Hepatocyte (in vitro differentiated cells): Measurements from ENCODE around the gene ILDR2. TPM values are rescaled to one million over a fixed set of nuclear protein-coding genes. Genes with fewer than 3 reads are reported as not detected.

Source experiments
- DNase-seq: peaks from one replicate; pipeline ENCODE4 v3.0.0-alpha.2; 2016; ENCODE audit warnings: low spot score
- H2AFZ ChIP-seq: fragments of 200-600 bp; sonication (generic); 2 replicates; pipeline ENCODE4 v1.6.0; 2016; ENCODE audit warnings: antibody characterized with exemption, mild to moderate bottlenecking
- H3K27ac ChIP-seq: fragments of 200-600 bp; sonication (generic); 2 replicates; pipeline ENCODE4 v1.5.1; 2016; ENCODE audit warnings: mild to moderate bottlenecking
- H3K27me3 ChIP-seq: fragments of 200-600 bp; sonication (generic); 2 replicates; pipeline ENCODE4 v1.6.1; 2016
- H3K36me3 ChIP-seq: fragments of 200-600 bp; sonication (generic); replicated peaks from 2 replicates; pipeline ENCODE4 v1.5.1; 2016; ENCODE audit warnings: low read depth; ENCODE audit not compliant: insufficient read depth
- H3K4me1 ChIP-seq: fragments of 200-600 bp; sonication (generic); 2 replicates; pipeline ENCODE4 v1.5.1; 2016; ENCODE audit warnings: mild to moderate bottlenecking, moderate library complexity; ENCODE audit not compliant: insufficient read depth
- H3K4me2 ChIP-seq: fragments of 200-600 bp; sonication (generic); 2 replicates; pipeline ENCODE4 v1.6.0; 2016
- H3K4me3 ChIP-seq: fragments of 200-600 bp; sonication (generic); 2 replicates; pipeline ENCODE4 v1.5.1; 2016; ENCODE audit warnings: mild to moderate bottlenecking
- H3K79me2 ChIP-seq: fragments of 200-600 bp; sonication (generic); 2 replicates; pipeline ENCODE4 v1.6.0; 2017; ENCODE audit warnings: mild to moderate bottlenecking
- H3K9me2 ChIP-seq: fragments of 200-600 bp; sonication (generic); replicated peaks from 2 replicates; pipeline ENCODE4 v1.6.0; 2017; ENCODE audit warnings: mild to moderate bottlenecking; ENCODE audit not compliant: insufficient read depth
- H3K9me3 ChIP-seq: fragments of 200-600 bp; sonication (generic); 2 replicates; pipeline ENCODE4 v1.5.1; 2016; ENCODE audit warnings: low read depth, mild to moderate bottlenecking
- H4K20me1 ChIP-seq: fragments of 200-600 bp; sonication (generic); 2 replicates; pipeline ENCODE4 v1.6.0; 2016; ENCODE audit warnings: mild to moderate bottlenecking; ENCODE audit not compliant: insufficient read depth, poor library complexity, severe bottlenecking
- EZH2 ChIP-seq: fragments of 200-600 bp; sonication (generic); IDR thresholded peaks from 2 replicates; pipeline ENCODE4 v1.6.1; 2016; ENCODE audit warnings: antibody characterized with exemption, mild to moderate bottlenecking, borderline replicate concordance
- EZH2phosphoT487 ChIP-seq: fragments of 200-600 bp; sonication (generic); IDR thresholded peaks from one replicate; pipeline ENCODE4 v1.6.1; 2018; ENCODE audit warnings: antibody characterized with exemption, mild to moderate bottlenecking, low read depth, moderate library complexity; ENCODE audit not compliant: unreplicated experiment, severe bottlenecking
- WGBS: methylation state at CpG from one replicate; pipeline ENCODE4 v1.1.6; 2016; ENCODE audit warnings: low lambda C conversion rate; ENCODE audit errors: missing lambda C conversion rate; 5-methylcytosine and 5-hydroxymethylcytosine counted together
- polyA plus RNA-seq: library from polyadenylated mRNA; unstranded; fragments of >200 nt; fragmentation: Nextera tagmentation; extraction: Ambion mirVana; gene quantifications from 2 replicates; pipeline ENCODE4 v1.2.1, GENCODE V29; 2016
- total RNA-seq: library from RNA; depleted of rRNA; stranded (reverse); fragments of >200 nt; gene quantifications from 2 replicates; pipeline ENCODE4 v1.2.3, GENCODE V29; 2014
- TF ChIP-seq, protein P1 (sequence below): fragments of 200-600 bp; sonication (generic); IDR thresholded peaks from 2 replicates; pipeline ENCODE4 v1.5.1; 2016; ENCODE audit warnings: antibody characterized with exemption, mild to moderate bottlenecking; ENCODE audit not compliant: poor library complexity

ILDR2 gene
- total and polyA plus RNA-seq, 2 experiments from 2014 or later = 1.6 to 3.4 TPM

DNA sequence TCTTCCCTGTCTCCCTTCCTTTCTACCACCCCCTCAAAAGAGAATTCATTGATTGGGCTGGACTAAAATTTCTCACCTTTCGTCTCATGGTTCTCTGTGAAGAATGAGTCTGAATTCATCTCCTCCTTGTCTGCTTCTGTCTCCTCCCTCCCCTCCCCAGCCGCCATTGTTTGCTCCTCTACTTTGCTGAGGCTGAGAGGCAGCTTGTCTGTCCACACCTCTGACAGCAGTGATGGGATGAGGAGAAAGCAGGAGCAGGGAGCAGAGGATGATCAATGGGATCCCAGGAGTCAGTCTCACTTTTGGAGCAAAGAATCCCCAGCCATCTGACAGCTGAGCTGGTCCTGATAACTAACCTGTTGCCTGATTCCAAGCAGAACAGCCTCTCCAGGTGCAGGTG is 2.5 kb downstream of the ILDR2 start:
- H3K27me3 ChIP-seq = peaks cover 78% of the 10 kb centered on the region
- WGBS = 46% methylated on average over 2 of the region's 2 CpGs

DNA sequence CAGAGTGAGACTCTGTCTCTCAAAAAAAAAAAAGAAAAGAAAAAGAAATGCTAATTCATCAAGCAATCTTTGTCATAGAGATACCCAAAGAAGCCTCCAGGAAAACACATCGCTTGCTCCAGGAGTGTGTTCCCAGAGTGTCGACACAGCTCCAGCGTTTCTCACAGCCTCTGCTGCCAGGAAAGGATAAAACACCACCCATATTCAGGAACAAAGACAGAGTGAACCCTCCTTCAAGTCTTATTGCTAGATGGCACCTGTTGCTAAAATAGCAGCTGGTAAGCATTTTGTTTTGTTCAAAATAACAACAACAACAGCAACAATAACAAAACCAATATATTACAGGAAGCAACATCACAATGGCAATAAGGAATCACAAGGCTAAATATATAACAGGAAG is 3.1 kb downstream of the ILDR2 start:
- Histone ChIP-seq H3K4me1 (peaks cover 4% of the 10 kb centered on the region), H2AFZ (no peak overlapping the region), H3K9me3 (no peaks in the 10 kb centered on the region), H3K4me3 (no peak overlapping the region), H3K4me2 (no peak overlapping the region), H3K27ac (no peak overlapping the region), H3K9me2 (no peaks in the 10 kb centered on the region), H3K36me3 (no peaks in the 10 kb centered on the region), H3K79me2 (no peaks in the 10 kb centered on the region), H4K20me1 (no peaks in the 10 kb centered on the region), H3K27me3 (peaks cover 76% of the 10 kb centered on the region)
- TF ChIP-seq EZH2 (no peak), EZH2phosphoT487 (no peak)
- TF ChIP-seq, protein P1, sequence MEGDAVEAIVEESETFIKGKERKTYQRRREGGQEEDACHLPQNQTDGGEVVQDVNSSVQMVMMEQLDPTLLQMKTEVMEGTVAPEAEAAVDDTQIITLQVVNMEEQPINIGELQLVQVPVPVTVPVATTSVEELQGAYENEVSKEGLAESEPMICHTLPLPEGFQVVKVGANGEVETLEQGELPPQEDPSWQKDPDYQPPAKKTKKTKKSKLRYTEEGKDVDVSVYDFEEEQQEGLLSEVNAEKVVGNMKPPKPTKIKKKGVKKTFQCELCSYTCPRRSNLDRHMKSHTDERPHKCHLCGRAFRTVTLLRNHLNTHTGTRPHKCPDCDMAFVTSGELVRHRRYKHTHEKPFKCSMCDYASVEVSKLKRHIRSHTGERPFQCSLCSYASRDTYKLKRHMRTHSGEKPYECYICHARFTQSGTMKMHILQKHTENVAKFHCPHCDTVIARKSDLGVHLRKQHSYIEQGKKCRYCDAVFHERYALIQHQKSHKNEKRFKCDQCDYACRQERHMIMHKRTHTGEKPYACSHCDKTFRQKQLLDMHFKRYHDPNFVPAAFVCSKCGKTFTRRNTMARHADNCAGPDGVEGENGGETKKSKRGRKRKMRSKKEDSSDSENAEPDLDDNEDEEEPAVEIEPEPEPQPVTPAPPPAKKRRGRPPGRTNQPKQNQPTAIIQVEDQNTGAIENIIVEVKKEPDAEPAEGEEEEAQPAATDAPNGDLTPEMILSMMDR = no peak
- no peak for DNase-seq
- 75% methylated on average over 3 of the region's 3 CpGs for WGBS

More for the DNA sequence above, 2.5 kb downstream of the ILDR2 start:
- no peak for DNase-seq
- Histone ChIP-seq H3K4me2 (no peak overlapping the region), H2AFZ (no peak overlapping the region), H3K27ac (no peak overlapping the region), H3K36me3 (no peaks in the 10 kb centered on the region), H3K9me3 (no peaks in the 10 kb centered on the region), H3K4me3 (no peak overlapping the region), H4K20me1 (no peaks in the 10 kb centered on the region), H3K9me2 (no peaks in the 10 kb centered on the region), H3K79me2 (no peaks in the 10 kb centered on the region), H3K4me1 (peaks cover 4% of the 10 kb centered on the region)
- no peak for TF ChIP-seq EZH2phosphoT487
- TF ChIP-seq, protein P1 = no peak
- no peak for TF ChIP-seq EZH2

DNA sequence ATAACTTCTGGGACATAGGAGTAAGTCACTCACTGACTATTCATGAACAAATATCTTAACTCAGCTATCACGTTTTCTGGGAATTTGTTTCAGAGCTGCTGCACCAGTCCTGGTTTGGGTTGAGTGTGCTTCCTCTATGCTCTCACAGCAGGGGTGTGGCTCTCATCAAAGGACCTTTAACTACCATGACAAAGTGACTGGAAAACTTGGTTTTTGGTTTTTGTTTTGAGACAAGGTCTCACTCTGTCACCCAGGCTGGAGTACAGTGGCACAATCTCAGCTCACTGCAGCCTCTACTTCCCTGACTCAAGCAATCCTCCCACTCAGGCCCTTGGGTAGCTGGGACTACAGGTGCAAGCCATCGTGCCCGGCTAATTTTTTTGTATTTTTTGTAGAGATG is 4.1 kb downstream of the ILDR2 start:
- TF ChIP-seq EZH2phosphoT487 (no peak), EZH2 (no peak)
- TF ChIP-seq, protein P1 = no peak
- no peaks in the 10 kb centered on the region for H3K9me3 ChIP-seq
- 84% methylated on average over 3 of the region's 3 CpGs for WGBS
- peaks cover 75% of the 10 kb centered on the region for H3K27me3 ChIP-seq
- DNase-seq = no peak
- peaks cover 4% of the 10 kb centered on the region for H3K4me1 ChIP-seq
- H3K79me2 ChIP-seq = no peaks in the 10 kb centered on the region
- no peak overlapping the region for H2AFZ ChIP-seq
- H3K4me3 ChIP-seq = no peak overlapping the region
- H3K4me2 ChIP-seq = no peak overlapping the region
- no peaks in the 10 kb centered on the region for H3K36me3 ChIP-seq
- H3K9me2 ChIP-seq = no peaks in the 10 kb centered on the region
- no peaks in the 10 kb centered on the region for H4K20me1 ChIP-seq
- H3K27ac ChIP-seq = no peak overlapping the region
